IMR-90 (cell line): Measurements from ENCODE around the gene PEX19. TPM values are rescaled to one million over a fixed set of nuclear protein-coding genes. Genes with fewer than 3 reads are reported as not detected.

Source experiments
- ATAC-seq: fragments of 200-7000 bp; cut with Tn5 transposase; 2 replicates; pipeline ENCODE4 v1.9.1; 2020; ENCODE audit warnings: low read depth, mild to moderate bottlenecking, moderate library complexity
- BruUV-seq: library from RNA; stranded (reverse); fragments of 400-500 nt; replicated peaks from 2 replicates; lab custom pipeline; 2021; lab: Mats Ljungman, UMichigan
- CTCF ChIA-PET: fragments of 300-600 bp; formaldehyde crosslinking; extraction: SDS; loops from one replicate; lab custom pipeline; 2021; ENCODE audit warnings: antibody characterized with exemption; lab: Yijun Ruan, JAX
- POLR2A ChIA-PET: fragments of 300-600 bp; sonication (Branson Sonifier 250); formaldehyde crosslinking; loops from one replicate; lab custom pipeline; 2022; ENCODE audit warnings: antibody characterized with exemption; ENCODE audit not compliant: unreplicated experiment; lab: Charles Lee
- DNase-seq: peaks from one replicate; pipeline ENCODE4 v3.0.0; 2013
- H2AFZ ChIP-seq: replicated peaks from 2 replicates; pipeline ENCODE3; 2013; ENCODE audit warnings: low read length, mild to moderate bottlenecking; ENCODE audit not compliant: poor library complexity
- H2AK5ac ChIP-seq: 2 replicates; pipeline ENCODE4 v1.6.1; 2013; ENCODE audit warnings: low read depth, low read length, inconsistent platforms
- H2AK9ac ChIP-seq: replicated peaks from 2 replicates; pipeline ENCODE3; 2013; ENCODE audit warnings: mild to moderate bottlenecking, low read depth, low read length, moderate library complexity; ENCODE audit not compliant: poor library complexity
- H2BK120ac ChIP-seq: 2 replicates; pipeline ENCODE4 v1.6.1; 2013; ENCODE audit warnings: low read depth, low read length, inconsistent platforms
- H2BK15ac ChIP-seq: 3 replicates; pipeline ENCODE4 v1.6.1; 2013; ENCODE audit warnings: low read depth, low read length, inconsistent platforms
- H2BK20ac ChIP-seq: 2 replicates; pipeline ENCODE4 v1.6.1; 2013; ENCODE audit warnings: low read depth, mild to moderate bottlenecking, inconsistent platforms, low read length, moderate library complexity
- H2BK5ac ChIP-seq: 2 replicates; pipeline ENCODE4 v1.6.1; 2013; ENCODE audit warnings: mild to moderate bottlenecking, low read depth, low read length, inconsistent platforms; ENCODE audit not compliant: poor library complexity, severe bottlenecking
- H3K14ac ChIP-seq: replicated peaks from 2 replicates; pipeline ENCODE4 v1.6.1; 2013; ENCODE audit warnings: low read depth, low read length, inconsistent platforms
- H3K18ac ChIP-seq: 2 replicates; pipeline ENCODE4 v1.6.1; 2013; ENCODE audit warnings: low read depth, low read length, control low read depth
- H3K23ac ChIP-seq: 2 replicates; pipeline ENCODE4 v1.6.1; 2013; ENCODE audit warnings: low read depth, low read length, inconsistent platforms
- H3K27ac ChIP-seq: 2 replicates; pipeline ENCODE4 v1.5.1; 2013; ENCODE audit warnings: mild to moderate bottlenecking, control low read depth, low read length; ENCODE audit not compliant: insufficient read depth
- H3K27me3 ChIP-seq: 2 replicates; pipeline ENCODE4 v1.6.1; 2013; ENCODE audit warnings: low read length; ENCODE audit not compliant: control insufficient read depth, insufficient read depth
- H3K36me3 ChIP-seq: 2 replicates; pipeline ENCODE4 v1.6.1; 2013; ENCODE audit warnings: low read length, mixed read lengths; ENCODE audit not compliant: control insufficient read depth, insufficient read depth
- H3K4ac ChIP-seq: 2 replicates; pipeline ENCODE4 v1.6.1; 2013; ENCODE audit warnings: low read depth, low read length, inconsistent platforms
- H3K4me1 ChIP-seq: 2 replicates; pipeline ENCODE4 v1.6.1; 2013; ENCODE audit warnings: low read length, mixed read lengths; ENCODE audit not compliant: control insufficient read depth, insufficient read depth
- H3K4me2 ChIP-seq: 2 replicates; pipeline ENCODE4 v1.6.1; 2013; ENCODE audit warnings: low read depth, mild to moderate bottlenecking, control low read depth, low read length, moderate library complexity
- H3K4me3 ChIP-seq: 2 replicates; pipeline ENCODE4 v1.5.1; 2013; ENCODE audit warnings: low read depth, mild to moderate bottlenecking, control low read depth, low read length, moderate library complexity; ENCODE audit not compliant: insufficient read depth
- H3K56ac ChIP-seq: 2 replicates; pipeline ENCODE4 v1.6.1; 2013; ENCODE audit warnings: low read length, inconsistent platforms; ENCODE audit not compliant: insufficient read depth; ENCODE audit errors: extremely low read depth
- H3K79me1 ChIP-seq, 2 experiments: 2 replicates each; pipeline ENCODE4 v1.6.1; 2013; ENCODE audit warnings: low read length in 2 of 2, inconsistent platforms in 1 of 2, low read depth in 1 of 2
- H3K9ac ChIP-seq: 2 replicates; pipeline ENCODE4 v1.6.1; 2013; ENCODE audit warnings: low read depth, low read length, control low read depth
- H3K9me1 ChIP-seq: 2 replicates; pipeline ENCODE4 v1.6.1; 2013; ENCODE audit warnings: low read length, inconsistent platforms; ENCODE audit not compliant: insufficient read depth
- H3K9me3 ChIP-seq: 2 replicates; pipeline ENCODE4 v1.6.1; 2013; ENCODE audit warnings: low read length; ENCODE audit not compliant: control insufficient read depth, insufficient read depth
- H4K20me1 ChIP-seq: 2 replicates; pipeline ENCODE4 v1.6.1; 2013; ENCODE audit warnings: low read length, inconsistent platforms; ENCODE audit not compliant: insufficient read depth
- H4K5ac ChIP-seq: 2 replicates; pipeline ENCODE4 v1.6.1; 2013; ENCODE audit warnings: mild to moderate bottlenecking, low read depth, low read length, control low read depth
- H4K8ac ChIP-seq, 2 experiments: 2 replicates each; pipeline ENCODE4 v1.6.1; 2013; ENCODE audit warnings: low read depth in 2 of 2, low read length in 2 of 2, control low read depth in 1 of 2, inconsistent platforms in 1 of 2
- H4K91ac ChIP-seq: 2 replicates; pipeline ENCODE4 v1.6.1; 2013; ENCODE audit warnings: low read depth, low read length, inconsistent platforms; ENCODE audit not compliant: insufficient read depth
- CHD1 ChIP-seq: IDR thresholded peaks from 2 replicates; pipeline ENCODE4 v1.6.1; 2012; ENCODE audit warnings: low read depth, low read length, improper control_type of control experiment
- RAD21 ChIP-seq: IDR thresholded peaks from 2 replicates; pipeline ENCODE4 v1.6.1; 2012; ENCODE audit warnings: low read length, improper control_type of control experiment
- dilution Hi-C: fragments of 300-500 bp; cut with HindIII; formaldehyde crosslinking; loops from one replicate; pipeline ENCODE4 v1.14.3; 2018; ENCODE audit warnings: low sequenced_read_pairs; ENCODE audit not compliant: unreplicated experiment
- in situ Hi-C: fragments of 300-500 bp; cut with MboI; formaldehyde crosslinking; loops from 3 replicates; pipeline ENCODE4 v1.14.3; 2019; ENCODE audit warnings: low sequenced_read_pairs, inconsistent platforms, mixed read lengths
- intact Hi-C: fragments of 100-400 bp; cut with micrococcal nuclease; formaldehyde crosslinking; loops from 2 replicates; pipeline ENCODE4 v1.10.0; 2022
- polyA plus RNA-seq, 3 experiments: library from polyadenylated mRNA; depleted of rRNA; stranded (reverse); fragments of >200 nt; gene quantifications; 2 replicates each; pipeline ENCODE4 v1.2.3, GENCODE V29; 2012; ENCODE audit warnings: low replicate concordance in 1 of 3
- total RNA-seq: library from RNA; depleted of rRNA; stranded (reverse); fragments of >200 nt; gene quantifications from 2 replicates; pipeline ENCODE4 v1.2.3, GENCODE V29; 2012

PEX19 gene
- total and polyA plus RNA-seq, 2 of the 4 experiments (the other 2 are of a cell fraction) = 44.5 to 67.7 TPM

DNA sequence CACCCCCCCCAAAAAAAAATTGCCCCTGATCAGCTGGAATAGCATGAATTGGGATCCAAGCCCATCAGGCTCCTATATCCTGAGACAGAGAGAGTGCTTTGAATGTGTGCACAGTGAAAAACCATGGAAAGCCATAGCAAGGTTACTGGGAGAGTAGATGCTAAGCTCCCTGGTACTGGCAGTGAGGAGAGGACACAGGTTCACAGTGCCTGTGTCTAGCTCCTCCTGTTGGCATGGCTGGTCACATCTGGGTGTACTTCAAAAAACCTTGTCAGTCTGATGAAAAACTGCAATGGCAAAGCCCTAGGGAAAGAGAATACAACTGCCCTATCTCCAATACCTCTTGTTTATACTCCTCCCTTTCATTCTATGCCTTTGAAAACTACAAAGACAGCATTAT lies 45.2 kb upstream of the PEX19 start:
- Histone ChIP-seq H3K14ac (no peak overlapping the region), H3K23ac (no peak overlapping the region), H4K91ac (no peak overlapping the region), H4K5ac (peak overlapping the region; percentile 26; the same call in 1 of the 2 replicates), H3K9me3 (no peaks in the 10 kb centered on the region), H3K27me3 (no peaks in the 10 kb centered on the region), H2BK5ac (no peak overlapping the region), H3K56ac (no peak overlapping the region), H3K27ac (no peak overlapping the region), H3K4ac (no peak overlapping the region), H3K79me1 (peaks cover 10 to 32% of the 10 kb centered on the region in 2 experiments), H2AK9ac (no peak overlapping the region), H2BK15ac (no peak overlapping the region), H3K4me1 (no peaks in the 10 kb centered on the region), H2AK5ac (no peak overlapping the region), H4K20me1 (peaks cover 21% of the 10 kb centered on the region), H3K36me3 (peaks cover 62% of the 10 kb centered on the region), H4K8ac (no peak overlapping the region), H3K4me3 (no peak overlapping the region), H2BK20ac (no peak overlapping the region), H2BK120ac (no peak overlapping the region), H3K4me2 (no peak overlapping the region), H3K18ac (no peak overlapping the region), H3K9me1 (no peaks in the 10 kb centered on the region), H2AFZ (no peak overlapping the region), H3K9ac (no peak overlapping the region)
- dilution Hi-C loops = no loop called here
- no peak for DNase-seq
- no TSS peak for BruUV-seq
- ChIA-PET POLR2A (no interaction called here), CTCF (no interaction called here)
- no peak for TF ChIP-seq RAD21
- TF ChIP-seq CHD1 = no peak
- in situ Hi-C loops = loop anchor here (5.0 kb wide), 1 partner anchor 33 kb away; no protein-coding TSS in a partner anchor
- intact Hi-C loops = loop anchor here (5.0 kb wide), 1 partner anchor 33 kb away; no protein-coding TSS in a partner anchor
- no peak for ATAC-seq
